Measurements from ENCODE around the gene AIFM1.

GRCh38 chrX:130083656-130084382 is 81.8 kb downstream of the AIFM1 start:
- no peak for TF ChIP-seq CTCF (IDR thresholded peaks at IDR 0.05; ENCODE audit: low read length)
- TF ChIP-seq EZH2 (optimal IDR thresholded peaks at IDR 0.05; ENCODE audit: low read depth, low read length): no peak

Data from MM.1S (cell line).